HL-60 (cell line): Measurements from ENCODE around the gene LRRK1.

ENCODE experiments used
- CTCF ChIP-seq: IDR thresholded peaks from one replicate; pipeline ENCODE4 v1.5.1; 2011; ENCODE audit warnings: low read length, control low read depth, inconsistent platforms; ENCODE audit not compliant: insufficient read depth
- GABPA ChIP-seq: IDR thresholded peaks from 2 replicates; pipeline ENCODE4 v1.6.1; 2012; ENCODE audit warnings: low read depth
- POLR2AphosphoS5 ChIP-seq: IDR thresholded peaks from 2 replicates; pipeline ENCODE4 v1.6.1; 2012; ENCODE audit warnings: low read depth
- REST ChIP-seq: IDR thresholded peaks from 2 replicates; pipeline ENCODE4 v1.6.1; 2012; ENCODE audit warnings: low read depth; ENCODE audit not compliant: insufficient replicate concordance
- SPI1 ChIP-seq: IDR thresholded peaks from 2 replicates; pipeline ENCODE4 v1.6.1; 2012; ENCODE audit warnings: low read depth, mild to moderate bottlenecking, borderline replicate concordance

DNA sequence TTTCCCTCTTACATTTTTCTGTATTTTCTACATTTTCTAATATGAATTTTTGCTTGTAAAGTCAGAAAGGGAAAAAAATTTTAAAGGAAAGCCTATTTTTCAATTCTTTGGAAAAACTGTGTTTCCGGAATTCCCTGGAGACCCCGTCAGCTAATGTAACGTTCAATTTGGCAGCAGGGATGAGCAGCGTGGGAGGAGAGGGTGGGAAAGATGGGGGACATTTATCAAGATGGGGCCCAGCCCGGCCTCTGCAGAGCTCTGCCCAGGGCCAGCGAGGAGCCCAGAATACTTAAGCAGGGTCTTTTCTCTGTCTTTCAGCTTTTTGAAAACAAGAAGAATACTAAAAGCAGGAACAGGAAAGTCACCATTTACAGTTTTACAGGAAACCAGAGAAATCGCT lies 129.0 kb downstream of the LRRK1 start:
- TF ChIP-seq CTCF: no peak
- TF ChIP-seq POLR2AphosphoS5: no peak
- TF ChIP-seq REST: no peak
- no peak for TF ChIP-seq SPI1
- TF ChIP-seq GABPA: no peak
